Measurements from ENCODE around the gene GMDS. TPM values are rescaled to one million over a fixed set of nuclear protein-coding genes. Genes with fewer than 3 reads are reported as not detected.
A peak's percentile ranks its signal among the peaks of the same experiment; 100 is the strongest.

Gene GMDS
- total and polyA plus RNA-seq, 11 donors = 4.5 to 10.7 (median 7.0) TPM

DNA sequence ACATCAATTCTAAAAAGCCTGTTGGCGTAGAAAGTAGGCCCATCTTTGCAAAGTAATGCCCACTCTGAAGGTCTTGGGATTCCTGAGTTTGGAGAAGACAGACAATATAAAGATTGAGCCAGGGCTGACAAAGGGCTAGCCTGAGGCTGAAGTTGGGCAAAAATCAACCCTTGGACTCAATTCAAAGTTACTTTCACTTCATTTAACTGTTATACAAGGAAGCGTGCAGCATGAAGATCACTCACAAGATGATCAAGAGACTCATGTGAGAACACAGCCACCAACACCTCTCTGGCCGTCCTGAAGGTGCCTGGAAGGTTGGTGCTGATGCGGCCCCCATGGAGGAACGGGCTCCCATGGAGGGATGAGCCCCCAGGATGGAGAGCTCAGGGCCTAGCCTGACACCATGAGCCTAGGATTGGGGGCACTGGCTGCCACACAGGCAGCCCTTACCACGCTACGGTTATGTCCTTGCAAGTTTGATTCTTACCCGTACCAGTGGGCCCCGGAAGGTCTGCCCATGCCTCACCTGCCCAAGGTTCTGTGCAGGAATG lies 609.1 kb downstream of the GMDS start:
- Histone ChIP-seq H3K27ac (no peak overlapping the region), H3K9me3 (no peaks in the 10 kb centered on the region), H3K27me3 (no peaks in the 10 kb centered on the region), H3K36me3 (no peaks in the 10 kb centered on the region), H3K4me1 (peaks cover 0 to 29% (median 10%) of the 10 kb centered on the region in 12 donors), H3K4me3 (no peak overlapping the region)
- no peak for ATAC-seq
- 96 to 98% (median 97%) methylated on average over 9 of the region's 9 CpGs for WGBS, 4 donors
- TF ChIP-seq, protein P1, sequence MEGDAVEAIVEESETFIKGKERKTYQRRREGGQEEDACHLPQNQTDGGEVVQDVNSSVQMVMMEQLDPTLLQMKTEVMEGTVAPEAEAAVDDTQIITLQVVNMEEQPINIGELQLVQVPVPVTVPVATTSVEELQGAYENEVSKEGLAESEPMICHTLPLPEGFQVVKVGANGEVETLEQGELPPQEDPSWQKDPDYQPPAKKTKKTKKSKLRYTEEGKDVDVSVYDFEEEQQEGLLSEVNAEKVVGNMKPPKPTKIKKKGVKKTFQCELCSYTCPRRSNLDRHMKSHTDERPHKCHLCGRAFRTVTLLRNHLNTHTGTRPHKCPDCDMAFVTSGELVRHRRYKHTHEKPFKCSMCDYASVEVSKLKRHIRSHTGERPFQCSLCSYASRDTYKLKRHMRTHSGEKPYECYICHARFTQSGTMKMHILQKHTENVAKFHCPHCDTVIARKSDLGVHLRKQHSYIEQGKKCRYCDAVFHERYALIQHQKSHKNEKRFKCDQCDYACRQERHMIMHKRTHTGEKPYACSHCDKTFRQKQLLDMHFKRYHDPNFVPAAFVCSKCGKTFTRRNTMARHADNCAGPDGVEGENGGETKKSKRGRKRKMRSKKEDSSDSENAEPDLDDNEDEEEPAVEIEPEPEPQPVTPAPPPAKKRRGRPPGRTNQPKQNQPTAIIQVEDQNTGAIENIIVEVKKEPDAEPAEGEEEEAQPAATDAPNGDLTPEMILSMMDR (IDR thresholded peaks at IDR 0.05) = no peak
- no peak for TF ChIP-seq POLR2A (IDR thresholded peaks at IDR 0.05)
- intact Hi-C loops (cut with DNase I) = loop anchor here in 1 of 10 donors (5.0 kb wide), 1 partner anchor 41 kb away; no protein-coding TSS in a partner anchor
- no peak for DNase-seq

DNA sequence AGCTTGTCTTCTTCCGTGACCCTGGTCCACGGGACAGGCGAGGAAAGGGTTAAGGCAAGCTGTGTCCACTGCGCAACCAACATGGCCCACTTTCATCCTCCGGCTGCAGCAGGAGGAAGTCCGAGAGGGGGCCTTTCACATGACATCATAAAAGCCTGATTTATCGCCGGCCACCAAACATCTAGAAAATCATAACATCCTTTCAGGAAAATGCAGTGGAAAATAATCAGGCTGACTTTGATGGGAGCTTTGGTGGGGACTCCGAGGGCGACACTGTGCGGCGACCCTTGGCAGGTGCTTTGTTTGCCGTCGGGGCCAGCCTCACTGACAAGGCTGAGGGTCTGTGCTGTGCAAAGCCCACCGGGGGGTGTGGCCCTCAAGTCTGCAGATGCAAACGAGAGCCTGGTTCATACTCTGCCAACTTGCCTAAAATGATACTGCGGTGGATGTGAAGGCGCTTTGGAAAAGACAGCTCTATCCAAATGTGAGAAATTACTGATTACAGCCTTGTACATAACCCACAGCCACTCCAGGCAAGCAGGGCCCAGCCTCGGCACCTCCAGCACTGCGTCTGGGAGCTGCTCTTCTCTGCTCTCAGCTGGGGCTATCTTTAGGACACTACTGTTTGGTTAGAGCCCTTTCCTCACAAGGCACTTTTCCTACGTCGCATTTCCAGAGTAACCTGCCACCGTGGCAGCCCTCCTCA lies 609.9 kb downstream of the GMDS start:
- DNase-seq (no peak), ATAC-seq (peak in 3 of 4 donors; percentile 28 to 69 (median 38))
- Histone ChIP-seq H3K27me3 (no peaks in the 10 kb centered on the region), H3K36me3 (no peaks in the 10 kb centered on the region), H3K4me3 (peak overlapping the region in 2 of 12 donors; percentile 10 to 24), H3K27ac (peak overlapping the region in 4 of 12 donors; percentile 13 to 31 (median 22)), H3K9me3 (no peaks in the 10 kb centered on the region), H3K4me1 (peaks cover 0 to 29% (median 10%) of the 10 kb centered on the region in 12 donors)
- TF ChIP-seq POLR2A (IDR thresholded peaks at IDR 0.05) = no peak
- TF ChIP-seq, protein P1 (IDR thresholded peaks at IDR 0.05) = peak in 4 of 12 donors; percentile 8 to 30 (median 16)
- intact Hi-C loops (cut with DNase I) = loop anchor here in 1 of 10 donors (5.0 kb wide), 1 partner anchor 42 kb away; no protein-coding TSS in a partner anchor
- 50 to 62% (median 53%) methylated on average over 23 of the region's 23 CpGs for WGBS, 4 donors

DNA sequence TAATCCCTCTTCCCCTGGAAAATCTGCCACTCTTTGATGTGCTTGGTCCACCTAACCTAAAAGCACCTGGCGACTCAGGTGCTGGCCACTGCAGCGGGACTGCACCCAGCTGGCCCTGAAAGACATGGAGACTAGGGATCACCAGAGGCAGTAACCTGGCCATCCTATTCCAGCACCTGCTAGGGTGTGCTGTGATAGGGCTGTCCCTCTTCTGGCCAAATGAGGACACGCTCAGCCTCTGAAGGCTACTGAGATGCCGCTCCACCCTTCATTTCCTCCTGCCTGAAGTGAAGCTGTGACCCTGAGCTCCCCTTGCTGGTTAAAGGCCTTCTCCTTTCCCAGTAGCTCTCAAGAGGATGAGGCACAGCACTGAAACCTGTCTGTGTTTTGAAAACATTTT lies 611.3 kb downstream of the GMDS start:
- intact Hi-C loops (cut with DNase I) = no loop called here
- DNase-seq = no peak
- Histone ChIP-seq H3K27ac (no peak overlapping the region), H3K9me3 (no peaks in the 10 kb centered on the region), H3K36me3 (no peaks in the 10 kb centered on the region), H3K27me3 (peaks cover 0 to 2% (median 0%) of the 10 kb centered on the region in 9 donors), H3K4me1 (peaks cover 0 to 29% (median 10%) of the 10 kb centered on the region in 12 donors), H3K4me3 (no peak overlapping the region)
- peak in 1 of 4 donors; percentile 57 for ATAC-seq
- 83 to 97% (median 88%) methylated on average over 4 of the region's 4 CpGs for WGBS, 4 donors
- no peak for TF ChIP-seq POLR2A (IDR thresholded peaks at IDR 0.05)
- TF ChIP-seq, protein P1 (IDR thresholded peaks at IDR 0.05) = no peak

DNA sequence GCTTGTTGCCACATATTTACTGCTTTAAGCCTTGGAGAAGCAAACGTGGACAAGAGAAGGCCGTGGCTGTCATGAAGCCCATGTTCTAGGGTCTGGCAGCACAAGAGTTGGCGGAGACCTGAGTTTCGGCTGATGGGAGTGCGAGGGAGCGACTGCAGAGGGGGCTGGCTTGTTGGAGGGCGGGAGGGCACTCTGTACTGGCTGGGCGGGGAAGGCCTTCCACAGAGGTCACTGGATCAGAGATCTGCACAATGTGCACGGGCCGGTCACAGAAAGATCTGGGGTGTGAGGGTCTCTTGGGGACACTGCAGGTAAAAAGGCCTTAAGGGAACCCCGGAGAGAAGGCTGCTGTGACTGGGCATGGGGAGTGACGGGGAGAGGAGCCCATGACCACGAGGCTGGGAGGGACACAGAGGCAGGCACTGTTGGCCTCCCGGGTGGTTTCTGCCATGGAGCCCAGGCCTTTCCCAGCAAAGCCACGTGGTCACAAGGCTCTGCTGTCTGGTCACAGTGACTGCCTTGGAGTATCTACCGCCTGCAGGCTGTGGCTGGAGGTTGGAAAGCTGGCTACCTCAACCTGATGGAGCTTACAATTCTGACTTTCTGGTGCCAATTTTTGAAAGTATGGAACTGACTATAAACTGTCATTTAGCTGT lies 611.9 kb downstream of the GMDS start:
- ATAC-seq (no peak), DNase-seq (no peak)
- intact Hi-C loops (cut with DNase I) = no loop called here
- H3K9me3 ChIP-seq = no peaks in the 10 kb centered on the region
- H3K4me3 ChIP-seq = no peak overlapping the region
- WGBS, 4 donors = 94 to 96% (median 95%) methylated on average over 13 to 16 of the region's 16 CpGs
- H3K4me1 ChIP-seq = peaks cover 0 to 29% (median 10%) of the 10 kb centered on the region in 12 donors
- peaks cover 0 to 7% (median 0%) of the 10 kb centered on the region in 9 donors for H3K27me3 ChIP-seq
- TF ChIP-seq, protein P1 (IDR thresholded peaks at IDR 0.05) = no peak
- no peak for TF ChIP-seq POLR2A (IDR thresholded peaks at IDR 0.05)
- H3K36me3 ChIP-seq = no peaks in the 10 kb centered on the region
- H3K27ac ChIP-seq = no peak overlapping the region

Measured in heart left ventricle (tissue), 16 donors.